HG02884 (cell line): ENCODE data around the gene ODF2L.

Experiments used
- ATAC-seq: cut with Tn5 transposase; IDR thresholded peaks from one replicate; pipeline ENCODE4 v1.9.1; 2021; ENCODE audit warnings: mild to moderate bottlenecking, moderate library complexity; ENCODE audit not compliant: unreplicated experiment

ODF2L gene

DNA sequence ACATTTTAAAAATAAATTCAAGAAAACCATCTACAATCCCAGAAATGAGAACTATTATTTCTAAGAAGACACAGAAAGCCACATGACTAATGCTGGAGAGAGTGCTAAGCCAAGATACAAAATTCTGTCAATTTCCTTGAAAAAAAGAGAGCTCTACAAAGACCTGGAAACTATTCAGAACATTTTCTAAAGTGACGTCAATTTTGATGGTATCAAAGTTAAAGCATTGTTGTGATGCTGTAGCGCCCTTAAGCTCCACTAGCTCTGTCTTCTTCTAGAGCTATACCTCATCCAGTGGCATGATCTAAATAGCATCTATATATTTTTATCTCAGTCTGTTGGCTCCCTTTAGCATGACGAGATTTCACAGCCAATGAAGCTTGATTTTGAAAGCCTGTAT, 73.9 kb downstream of the ODF2L start:
- no peak for ATAC-seq

DNA sequence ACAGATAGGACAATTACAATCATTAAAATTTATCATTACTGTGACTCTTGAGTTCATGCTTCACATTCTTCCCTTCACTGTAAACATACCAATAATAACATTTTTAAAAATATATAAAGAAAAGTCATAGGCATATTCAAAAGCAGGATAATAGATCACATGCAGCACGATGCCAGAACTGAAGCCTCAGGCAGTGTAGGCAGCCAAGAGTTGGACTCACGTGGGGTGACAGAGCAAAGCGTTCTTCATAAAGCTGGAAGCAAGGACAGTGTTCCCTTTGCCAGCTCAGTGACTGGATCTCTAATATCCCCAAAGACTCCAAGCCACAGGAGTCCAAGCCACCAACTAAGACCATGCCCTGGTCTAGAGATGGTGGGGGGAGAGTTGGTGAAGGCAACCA, 77.7 kb downstream of the ODF2L start:
- no peak for ATAC-seq

DNA sequence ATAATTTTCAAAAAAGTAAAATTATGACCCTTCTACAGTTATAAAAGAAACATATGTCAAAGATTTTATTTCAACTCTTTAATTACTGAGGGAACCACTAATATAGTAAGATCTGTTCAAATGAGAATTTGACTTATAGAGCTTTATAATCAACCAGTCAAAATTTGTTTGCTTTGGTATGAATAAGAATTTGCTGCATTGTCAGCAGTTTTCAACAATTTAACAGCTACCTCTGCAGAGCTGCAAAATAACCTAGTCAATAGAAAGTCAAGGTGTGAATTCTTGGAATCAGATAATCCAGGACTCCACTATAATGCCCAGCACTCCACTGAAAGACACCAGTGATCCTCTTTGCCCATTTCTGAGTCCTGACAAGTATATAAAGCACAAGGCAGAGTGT, 78.2 kb downstream of the ODF2L start:
- no peak for ATAC-seq

DNA sequence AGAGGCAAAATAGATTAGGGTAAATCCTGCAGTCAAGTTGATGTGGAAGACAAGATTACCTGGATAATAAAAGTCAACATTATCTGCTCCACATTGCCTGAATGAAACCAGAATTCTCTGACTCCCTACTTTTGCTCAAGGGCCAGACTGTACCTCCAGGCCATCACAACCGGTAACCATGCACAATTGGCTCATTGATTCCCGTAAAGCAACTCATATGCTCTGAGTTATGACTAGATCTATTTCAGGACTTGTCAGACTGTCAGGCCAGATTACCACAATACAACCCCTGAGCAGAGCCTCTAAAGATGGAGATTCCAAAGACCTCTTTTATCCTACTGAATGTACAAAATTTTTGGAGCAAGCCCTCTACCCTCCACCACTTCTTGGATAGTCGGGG, 90.4 kb downstream of the ODF2L start:
- no peak for ATAC-seq

DNA sequence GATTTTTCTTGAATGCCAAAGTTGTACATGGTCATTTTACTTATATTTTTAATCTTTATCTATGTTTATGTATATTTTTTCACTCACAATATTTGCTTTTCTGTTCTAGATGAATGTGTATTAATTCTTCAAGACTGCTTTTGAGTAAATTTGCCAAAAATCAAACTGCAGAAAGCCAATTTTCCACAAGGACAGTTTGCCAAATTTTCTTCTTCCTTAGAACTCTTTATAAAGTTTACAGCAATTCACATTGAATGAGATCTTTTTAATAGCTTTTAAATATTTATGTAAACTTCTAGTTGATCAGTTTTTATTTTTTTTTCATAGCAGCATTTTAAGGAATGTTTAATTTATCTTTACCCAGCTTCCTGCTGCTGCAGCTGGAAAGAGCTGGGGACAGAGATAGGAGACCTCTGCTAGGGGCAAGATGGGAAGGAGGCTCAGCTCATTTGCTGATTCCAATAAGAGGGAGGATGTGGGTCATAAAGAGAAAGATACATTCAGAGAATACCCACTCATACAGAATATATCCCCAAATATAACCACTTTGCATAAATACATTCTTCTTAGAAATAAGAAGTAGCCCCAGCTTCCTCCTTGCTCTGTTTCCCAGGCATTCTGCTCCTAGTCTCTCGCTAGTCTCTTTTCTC, 93.0 kb downstream of the ODF2L start:
- ATAC-seq: no peak
